ENCODE measurements around the gene AMZ1.
A peak's percentile ranks its signal among the peaks of the same experiment; 100 is the strongest.
"Not testable (repeated sequence)": the region's sequence is repeated elsewhere in the genome, so short reads cannot be mapped to it uniquely, and the experiment has no call there.

Gene AMZ1

GRCh38 chr7:2689343-2689847, 1.4 kb downstream of the AMZ1 start:
- DNase-seq, result no peak
- no peak overlapping the region for H4K8ac ChIP-seq (ENCODE audit: low read depth, low read length)
- no peak overlapping the region for H3K23ac ChIP-seq (ENCODE audit: low read length)
- peaks cover 22% of the 10 kb centered on the region for H3K27me3 ChIP-seq (ENCODE audit: insufficient read depth, low read length)
- H3K27ac ChIP-seq (ENCODE audit: low read depth, low read length), result no peak overlapping the region
- H3K4me3 ChIP-seq (ENCODE audit: low read depth, low read length), result no peak overlapping the region
- peak overlapping the region; percentile 10 for H4K91ac ChIP-seq (ENCODE audit: low read depth, low read length)
- no peaks in the 10 kb centered on the region for H3K36me3 ChIP-seq (ENCODE audit: control insufficient read depth in 1 of 2, insufficient read depth in 2 of 2, low read length in 2 of 2)
- no CpG with 5 or more reads among the region's 16 CpGs for WGBS (ENCODE audit: extremely low coverage, insufficient coverage, insufficient read length)
- no peak overlapping the region for H2AFZ ChIP-seq (ENCODE audit: insufficient read depth, low read length, poor library complexity)
- no peak overlapping the region for H3K9ac ChIP-seq (ENCODE audit: low read length)
- H3K4me1 ChIP-seq (ENCODE audit: control insufficient read depth in 1 of 2, insufficient read depth in 2 of 2, low read length in 2 of 2), result peaks cover 21 to 22% of the 10 kb centered on the region in 2 experiments
- H3K4ac ChIP-seq (ENCODE audit: low read depth, low read length), result no peak overlapping the region
- peak overlapping the region; percentile 4 for H3K18ac ChIP-seq (ENCODE audit: low read length)
- no peak overlapping the region for H2BK120ac ChIP-seq (ENCODE audit: insufficient read depth, low read length, poor library complexity)
- peak overlapping the region; percentile 8 for H2BK5ac ChIP-seq (ENCODE audit: low read depth, low read length, poor library complexity)
- H3K14ac ChIP-seq (ENCODE audit: low read length), result no peak overlapping the region
- H2BK12ac ChIP-seq (ENCODE audit: low read length), result peak overlapping the region; percentile 51
- peaks cover 3% of the 10 kb centered on the region for H3K79me1 ChIP-seq (ENCODE audit: low read length)
- H3K4me2 ChIP-seq (ENCODE audit: low read length), result no peak overlapping the region
- peak overlapping the region; percentile 36 for H2AK5ac ChIP-seq (ENCODE audit: low read length)
- no peaks in the 10 kb centered on the region for H3K9me3 ChIP-seq (ENCODE audit: insufficient read depth, low read depth, low read length)
- H3K79me2 ChIP-seq (ENCODE audit: control insufficient read depth, insufficient read depth, low read length, poor library complexity), result peaks cover 3% of the 10 kb centered on the region
- no peak overlapping the region for H4K12ac ChIP-seq (ENCODE audit: low read depth, low read length)

GRCh38 chr7:2689951-2690705, 2.1 kb downstream of the AMZ1 start:
- peaks cover 3% of the 10 kb centered on the region for H3K79me2 ChIP-seq (ENCODE audit: control insufficient read depth, insufficient read depth, low read length, poor library complexity)
- peak; percentile 91 to 92 for DNase-seq
- no peak overlapping the region for H3K23ac ChIP-seq (ENCODE audit: low read length)
- peak overlapping the region; percentile 10 for H4K91ac ChIP-seq (ENCODE audit: low read depth, low read length)
- peaks cover 21 to 22% of the 10 kb centered on the region in 2 experiments for H3K4me1 ChIP-seq (ENCODE audit: control insufficient read depth in 1 of 2, insufficient read depth in 2 of 2, low read length in 2 of 2)
- H3K9me3 ChIP-seq (ENCODE audit: insufficient read depth, low read depth, low read length), result no peaks in the 10 kb centered on the region
- H3K36me3 ChIP-seq (ENCODE audit: control insufficient read depth in 1 of 2, insufficient read depth in 2 of 2, low read length in 2 of 2), result no peaks in the 10 kb centered on the region
- peaks cover 22% of the 10 kb centered on the region for H3K27me3 ChIP-seq (ENCODE audit: insufficient read depth, low read length)
- H3K27ac ChIP-seq (ENCODE audit: low read depth, low read length), result no peak overlapping the region
- H2AFZ ChIP-seq (ENCODE audit: insufficient read depth, low read length, poor library complexity), result no peak overlapping the region
- H2BK120ac ChIP-seq (ENCODE audit: insufficient read depth, low read length, poor library complexity), result no peak overlapping the region
- H4K12ac ChIP-seq (ENCODE audit: low read depth, low read length), result no peak overlapping the region
- no peak overlapping the region for H3K4me3 ChIP-seq (ENCODE audit: low read depth, low read length)
- no CpG with 5 or more reads among the region's 23 CpGs for WGBS (ENCODE audit: extremely low coverage, insufficient coverage, insufficient read length)
- H2BK5ac ChIP-seq (ENCODE audit: low read depth, low read length, poor library complexity), result no peak overlapping the region
- peak overlapping the region; percentile 26 for H3K14ac ChIP-seq (ENCODE audit: low read length)
- no peak overlapping the region for H4K8ac ChIP-seq (ENCODE audit: low read depth, low read length)
- peak overlapping the region; percentile 8 for H3K18ac ChIP-seq (ENCODE audit: low read length)
- H3K4ac ChIP-seq (ENCODE audit: low read depth, low read length), result no peak overlapping the region
- peak overlapping the region; percentile 6 for H2AK5ac ChIP-seq (ENCODE audit: low read length)
- peaks cover 3% of the 10 kb centered on the region for H3K79me1 ChIP-seq (ENCODE audit: low read length)
- H2BK12ac ChIP-seq (ENCODE audit: low read length), result peak overlapping the region; percentile 51
- H3K9ac ChIP-seq (ENCODE audit: low read length), result no peak overlapping the region
- no peak overlapping the region for H3K4me2 ChIP-seq (ENCODE audit: low read length)

- H3K27ac ChIP-seq (ENCODE audit: low read depth, low read length), result no peak overlapping the region
- no peak overlapping the region for H3K4ac ChIP-seq (ENCODE audit: low read depth, low read length)
- no peak overlapping the region for H3K4me3 ChIP-seq (ENCODE audit: low read depth, low read length)
- H2BK120ac ChIP-seq (ENCODE audit: insufficient read depth, low read length, poor library complexity), result peak overlapping the region; percentile 55
- peak overlapping the region; percentile 51 for H4K91ac ChIP-seq (ENCODE audit: low read depth, low read length)
- no peak overlapping the region for H3K23ac ChIP-seq (ENCODE audit: low read length)
- H3K79me1 ChIP-seq (ENCODE audit: low read length), result peaks cover 3% of the 10 kb centered on the region
- peak overlapping the region; percentile 53 for H2AK5ac ChIP-seq (ENCODE audit: low read length)
- H3K4me1 ChIP-seq (ENCODE audit: control insufficient read depth in 1 of 2, insufficient read depth in 2 of 2, low read length in 2 of 2), result peaks cover 21 to 22% of the 10 kb centered on the region in 2 experiments
- H3K4me2 ChIP-seq (ENCODE audit: low read length), result no peak overlapping the region
- H4K12ac ChIP-seq (ENCODE audit: low read depth, low read length), result no peak overlapping the region
- H4K8ac ChIP-seq (ENCODE audit: low read depth, low read length), result no peak overlapping the region
- H3K18ac ChIP-seq (ENCODE audit: low read length), result no peak overlapping the region
- no peaks in the 10 kb centered on the region for H3K9me3 ChIP-seq (ENCODE audit: insufficient read depth, low read depth, low read length)
- no peak overlapping the region for H3K9ac ChIP-seq (ENCODE audit: low read length)
- H3K79me2 ChIP-seq (ENCODE audit: control insufficient read depth, insufficient read depth, low read length, poor library complexity), result peaks cover 3% of the 10 kb centered on the region
- no peak overlapping the region for H2AFZ ChIP-seq (ENCODE audit: insufficient read depth, low read length, poor library complexity)
- peak overlapping the region; percentile 79 for H2BK12ac ChIP-seq (ENCODE audit: low read length)
- peaks cover 22% of the 10 kb centered on the region for H3K27me3 ChIP-seq (ENCODE audit: insufficient read depth, low read length)
- no peak overlapping the region for H3K14ac ChIP-seq (ENCODE audit: low read length)
- H2BK5ac ChIP-seq (ENCODE audit: low read depth, low read length, poor library complexity), result no peak overlapping the region
- peak in 1 of 2 donors; percentile 31 for DNase-seq
- no peaks in the 10 kb centered on the region for H3K36me3 ChIP-seq (ENCODE audit: control insufficient read depth in 1 of 2, insufficient read depth in 2 of 2, low read length in 2 of 2)
- no CpG with 5 or more reads among the region's 18 CpGs for WGBS (ENCODE audit: extremely low coverage, insufficient coverage, insufficient read length)
Measured at GRCh38 chr7:2691011-2691707, 3.2 kb downstream of the AMZ1 start.

- H3K4me1 ChIP-seq (ENCODE audit: control insufficient read depth in 1 of 2, insufficient read depth in 2 of 2, low read length in 2 of 2), result peaks cover 21 to 22% of the 10 kb centered on the region in 2 experiments
- H3K18ac ChIP-seq (ENCODE audit: low read length); H3K9ac ChIP-seq (ENCODE audit: low read length); H3K9me3 ChIP-seq (ENCODE audit: insufficient read depth, low read depth, low read length); H3K79me2 ChIP-seq (ENCODE audit: control insufficient read depth, insufficient read depth, low read length, poor library complexity); H2BK120ac ChIP-seq (ENCODE audit: insufficient read depth, low read length, poor library complexity); H2AK5ac ChIP-seq (ENCODE audit: low read length); DNase-seq; H3K4me2 ChIP-seq (ENCODE audit: low read length); H3K4ac ChIP-seq (ENCODE audit: low read depth, low read length); H2AFZ ChIP-seq (ENCODE audit: insufficient read depth, low read length, poor library complexity); H2BK12ac ChIP-seq (ENCODE audit: low read length); H4K12ac ChIP-seq (ENCODE audit: low read depth, low read length); H4K8ac ChIP-seq (ENCODE audit: low read depth, low read length); H3K27ac ChIP-seq (ENCODE audit: low read depth, low read length); H3K4me3 ChIP-seq (ENCODE audit: low read depth, low read length); H3K14ac ChIP-seq (ENCODE audit: low read length); H3K79me1 ChIP-seq (ENCODE audit: low read length); H2BK5ac ChIP-seq (ENCODE audit: low read depth, low read length, poor library complexity); H3K23ac ChIP-seq (ENCODE audit: low read length); H3K36me3 ChIP-seq (ENCODE audit: control insufficient read depth in 1 of 2, insufficient read depth in 2 of 2, low read length in 2 of 2): not testable (repeated sequence)
- H4K91ac ChIP-seq (ENCODE audit: low read depth, low read length), result peak overlapping the region; percentile 11
- WGBS (ENCODE audit: extremely low coverage, insufficient coverage, insufficient read length), result no CpG with 5 or more reads among the region's 23 CpGs
- peaks cover 22% of the 10 kb centered on the region for H3K27me3 ChIP-seq (ENCODE audit: insufficient read depth, low read length)
Measured at GRCh38 chr7:2691932-2692439, 4.0 kb downstream of the AMZ1 start.
